GM19452 (cell line): ENCODE data around the gene PGF.

Source experiments
- ATAC-seq: cut with Tn5 transposase; IDR thresholded peaks from one replicate; pipeline ENCODE4 v1.9.1; 2021; ENCODE audit not compliant: unreplicated experiment

PGF gene

DNA sequence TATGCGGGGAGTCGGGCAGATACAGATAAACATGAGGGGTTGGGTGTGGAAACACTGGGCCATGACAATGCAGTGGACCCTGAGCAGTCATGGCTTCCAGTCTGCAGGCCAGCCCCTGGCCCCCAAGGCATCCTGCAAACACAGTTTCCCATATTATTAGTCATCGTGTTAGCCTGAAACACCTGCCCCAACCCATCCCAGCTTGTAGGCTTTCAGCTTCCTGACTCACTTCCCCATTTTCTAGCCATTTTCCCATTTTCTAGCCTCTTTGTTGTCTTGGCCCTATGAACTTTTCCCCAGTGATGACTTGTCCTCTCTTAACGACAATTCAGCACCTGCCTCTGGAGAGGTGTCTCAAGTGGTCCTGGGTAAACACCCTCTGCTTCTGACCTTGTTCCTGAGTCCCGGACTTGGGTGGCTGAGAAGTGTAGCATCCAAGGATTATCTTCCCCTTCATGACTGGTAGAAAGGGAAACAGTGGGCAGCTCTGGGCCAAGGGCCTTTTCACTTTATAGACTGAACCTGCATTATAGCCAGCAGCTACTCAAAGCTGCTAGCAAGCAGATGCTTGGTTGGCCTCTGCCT, 4.3 kb upstream of the PGF start:
- ATAC-seq: no peak

DNA sequence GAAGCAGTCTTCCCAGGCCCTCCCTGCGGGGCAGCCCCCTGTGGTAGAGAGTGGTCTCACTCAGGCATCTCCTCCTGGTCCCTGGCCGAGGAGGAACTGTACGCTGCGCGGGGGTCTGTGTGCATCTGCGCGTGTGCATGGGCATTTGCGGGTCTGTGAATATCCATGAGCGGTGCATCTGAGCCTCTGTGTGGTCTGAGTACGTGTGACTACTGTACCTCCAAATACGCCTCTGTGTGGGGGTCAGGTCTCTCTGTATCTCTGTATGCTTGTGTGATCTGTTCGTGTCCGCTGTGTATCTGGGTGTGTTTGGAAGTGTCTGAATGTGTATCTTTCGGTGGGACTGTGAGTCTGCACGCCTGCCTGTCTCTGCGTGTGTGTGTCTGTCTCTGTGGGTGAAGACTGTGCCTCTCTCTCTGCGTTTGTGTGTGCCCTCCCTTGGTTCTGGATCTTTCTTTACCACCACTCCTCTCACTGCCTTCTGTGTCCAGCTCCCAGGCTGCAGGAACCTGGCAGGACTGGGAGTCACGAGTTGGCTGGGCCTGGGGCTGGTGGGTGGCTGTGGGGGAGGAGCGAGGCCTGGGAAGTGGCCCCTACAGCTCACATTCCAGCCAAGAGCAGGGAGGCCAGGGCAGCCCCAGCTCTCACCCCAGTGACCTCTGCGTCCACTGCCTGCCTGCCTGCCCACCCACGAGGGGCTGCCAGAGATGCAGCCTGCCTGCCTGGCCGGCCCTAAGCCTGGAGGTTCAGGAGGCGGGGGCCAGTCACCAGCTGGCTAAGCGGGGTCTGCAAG, 1.1 kb upstream of the PGF start:
- ATAC-seq: no peak

DNA sequence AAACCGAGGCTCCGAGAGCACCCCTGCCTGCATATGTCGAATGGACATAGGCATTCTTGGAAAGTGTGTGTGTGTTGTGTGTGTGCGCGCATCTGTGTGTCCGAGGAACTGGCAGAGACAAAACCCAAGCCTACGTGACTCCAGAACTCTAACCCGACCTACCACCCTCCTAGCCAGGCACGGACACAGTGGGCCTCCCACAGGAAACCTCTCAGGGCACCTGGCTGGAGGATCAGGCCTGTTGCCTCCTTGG, 556 bp upstream of the PGF start:
- ATAC-seq: no peak

DNA sequence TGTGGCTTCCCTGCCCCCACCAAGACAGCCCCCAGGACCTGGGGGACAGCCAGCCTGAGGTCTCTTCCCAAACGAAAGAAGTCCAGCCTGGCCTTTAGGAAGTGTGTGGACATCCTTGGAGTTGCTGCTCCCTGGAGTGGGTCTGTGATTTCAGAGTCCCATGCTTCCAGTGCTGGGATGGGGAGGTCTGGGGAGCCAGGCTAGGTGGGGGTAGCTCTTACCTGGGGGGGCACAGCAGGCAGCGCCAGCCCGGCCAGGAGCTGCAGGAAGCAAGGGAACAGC, 509 bp downstream of the PGF start:
- no peak for ATAC-seq

DNA sequence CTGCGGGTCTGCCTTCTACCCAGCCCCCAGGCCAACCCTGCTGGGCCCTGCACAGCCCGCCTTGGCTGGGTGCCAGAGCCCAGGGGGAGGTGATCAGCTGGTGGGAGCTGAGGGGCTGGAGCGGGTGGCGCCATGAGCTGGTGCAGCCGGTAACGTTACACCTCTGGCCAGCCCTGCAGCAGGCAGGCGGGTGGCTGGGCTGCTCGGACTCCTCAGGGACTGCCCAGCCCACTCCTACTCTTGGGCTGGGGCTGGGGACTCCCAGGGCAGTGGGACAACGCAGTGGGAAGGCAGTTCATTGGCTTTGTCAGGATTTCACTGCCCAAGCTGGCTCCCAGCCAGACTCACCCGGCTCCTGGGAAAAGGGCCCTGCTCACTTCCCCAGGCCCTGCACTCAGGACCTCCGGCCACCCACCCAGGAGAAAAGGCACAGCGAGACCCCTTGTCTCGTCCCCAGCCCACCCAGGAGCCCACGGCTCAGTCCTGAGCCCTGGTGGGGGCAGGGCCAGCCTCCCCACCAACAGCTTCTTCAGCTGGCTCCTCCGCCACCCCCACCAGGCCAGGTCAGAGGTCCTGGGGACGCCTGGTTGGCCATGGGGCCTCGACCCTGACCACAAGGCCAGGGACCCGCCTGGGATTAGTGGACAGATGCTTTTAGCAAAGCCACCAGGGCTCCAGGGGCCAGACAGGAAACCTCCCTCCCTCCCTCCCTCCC, 1.0 kb downstream of the PGF start:
- ATAC-seq: no peak

DNA sequence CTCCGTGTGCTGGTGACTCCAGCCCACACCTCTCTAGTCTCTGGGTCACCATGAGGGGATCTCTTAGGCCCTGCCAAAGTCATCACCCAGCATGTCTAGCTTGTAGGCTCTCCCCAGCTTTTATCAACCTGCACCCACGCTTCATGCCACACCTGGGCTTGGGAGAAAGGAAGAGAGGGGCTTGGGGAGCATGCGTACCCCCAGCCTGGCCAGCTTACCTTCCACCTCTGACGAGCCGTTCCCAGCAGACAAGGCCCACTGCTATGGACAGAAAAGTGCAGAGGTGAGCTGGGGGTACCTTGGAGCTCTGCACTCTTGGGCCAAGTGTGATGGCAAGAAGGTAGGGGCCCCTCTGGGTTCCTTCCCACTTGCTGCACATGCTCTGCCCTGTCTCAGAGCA, 1.7 kb downstream of the PGF start:
- no peak for ATAC-seq

DNA sequence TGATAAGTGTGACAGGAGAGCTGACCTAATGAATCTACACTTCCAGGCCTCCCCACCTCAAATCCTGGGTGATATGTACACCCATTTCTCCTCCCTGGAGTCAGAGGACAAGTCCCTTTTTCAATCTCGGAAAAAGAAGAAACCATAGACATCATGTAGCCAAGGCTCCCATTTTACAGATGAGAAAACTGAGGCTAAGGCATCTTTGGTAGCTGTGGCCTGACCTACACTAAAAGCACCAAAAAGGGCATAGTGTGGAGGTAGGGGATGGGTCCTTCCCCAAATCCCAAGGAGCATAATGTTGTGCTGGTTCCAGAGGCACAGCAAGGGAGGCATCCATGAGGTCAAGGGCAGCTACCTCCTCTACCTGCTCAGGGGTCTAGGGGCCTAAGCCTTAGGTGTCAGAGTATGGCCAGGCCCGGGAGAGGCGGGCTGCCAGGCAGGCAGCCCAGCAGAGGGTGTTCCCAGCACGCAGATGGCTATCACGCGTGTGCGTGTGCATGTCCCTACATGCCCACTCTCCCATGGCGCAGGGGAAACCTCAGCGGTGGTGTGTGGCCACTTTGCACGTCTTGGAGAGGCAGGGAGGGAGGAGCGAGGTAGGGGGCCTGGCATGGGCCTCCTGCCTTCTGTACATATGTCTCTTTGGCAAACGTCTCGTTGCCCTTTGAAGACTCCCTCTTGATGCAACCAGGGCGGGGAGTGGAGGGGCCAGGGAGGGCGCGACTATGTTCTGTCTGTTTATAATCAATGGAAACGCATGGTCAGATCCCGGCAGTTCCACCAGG, 2.5 kb downstream of the PGF start:
- no peak for ATAC-seq

DNA sequence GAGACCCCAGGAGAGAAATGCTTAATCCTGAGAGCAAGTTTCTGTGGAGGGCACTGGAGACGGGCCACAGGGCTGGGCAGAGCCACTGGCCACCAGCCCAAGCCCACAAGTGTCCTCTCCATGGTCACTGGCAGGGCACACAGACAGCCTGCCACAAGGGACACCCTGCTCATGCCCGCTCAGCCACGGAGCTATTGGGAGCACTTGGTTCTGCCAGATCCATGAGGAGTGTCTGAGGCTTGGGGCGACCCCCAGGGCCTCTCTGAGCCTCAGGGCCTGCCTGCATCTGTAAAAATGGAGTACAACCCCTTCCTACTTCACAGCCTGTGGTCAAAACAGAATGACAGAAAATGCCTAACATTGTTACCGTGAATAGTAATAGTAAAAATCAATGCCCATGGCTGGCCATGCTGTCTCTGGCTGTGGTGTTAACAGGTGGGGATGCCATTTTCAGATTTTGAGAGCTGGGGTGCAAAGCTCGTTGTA, 3.2 kb downstream of the PGF start:
- no peak for ATAC-seq

DNA sequence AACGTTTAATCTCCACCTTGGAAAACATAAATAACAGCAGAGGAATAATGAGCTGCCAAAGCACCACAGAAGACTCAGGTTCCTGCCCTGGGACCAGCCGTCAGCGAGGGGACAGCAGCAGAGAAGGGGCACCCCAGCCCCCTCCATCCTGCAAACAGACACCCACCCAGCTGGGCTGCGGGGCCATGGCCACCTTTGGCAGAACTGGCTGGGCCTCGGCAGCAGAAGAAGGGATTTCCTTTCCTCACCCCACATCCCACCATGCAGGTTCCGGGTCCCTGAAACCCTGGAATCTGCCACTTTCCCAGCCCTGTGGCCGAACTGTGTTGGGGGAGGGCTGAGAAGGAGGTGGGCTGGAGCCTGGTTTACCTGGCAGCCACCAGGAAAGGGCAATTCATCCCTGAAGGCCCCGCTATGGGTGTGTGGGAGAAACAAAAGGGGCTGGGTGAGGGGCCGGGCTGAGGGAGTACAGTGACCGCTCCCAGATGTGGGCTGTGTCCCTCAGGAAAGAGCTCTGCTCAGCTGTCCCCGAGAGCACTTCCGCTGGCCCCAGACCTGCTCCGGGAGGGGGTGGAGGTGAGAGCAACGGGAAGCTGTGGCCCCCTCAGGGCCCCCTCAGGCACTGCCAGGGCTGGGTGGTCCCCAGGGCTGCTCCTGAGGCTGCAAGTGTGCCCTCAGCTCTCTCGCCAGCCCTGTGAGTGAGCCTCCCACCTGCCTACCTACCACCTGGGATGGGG, 3.8 kb downstream of the PGF start:
- no peak for ATAC-seq

DNA sequence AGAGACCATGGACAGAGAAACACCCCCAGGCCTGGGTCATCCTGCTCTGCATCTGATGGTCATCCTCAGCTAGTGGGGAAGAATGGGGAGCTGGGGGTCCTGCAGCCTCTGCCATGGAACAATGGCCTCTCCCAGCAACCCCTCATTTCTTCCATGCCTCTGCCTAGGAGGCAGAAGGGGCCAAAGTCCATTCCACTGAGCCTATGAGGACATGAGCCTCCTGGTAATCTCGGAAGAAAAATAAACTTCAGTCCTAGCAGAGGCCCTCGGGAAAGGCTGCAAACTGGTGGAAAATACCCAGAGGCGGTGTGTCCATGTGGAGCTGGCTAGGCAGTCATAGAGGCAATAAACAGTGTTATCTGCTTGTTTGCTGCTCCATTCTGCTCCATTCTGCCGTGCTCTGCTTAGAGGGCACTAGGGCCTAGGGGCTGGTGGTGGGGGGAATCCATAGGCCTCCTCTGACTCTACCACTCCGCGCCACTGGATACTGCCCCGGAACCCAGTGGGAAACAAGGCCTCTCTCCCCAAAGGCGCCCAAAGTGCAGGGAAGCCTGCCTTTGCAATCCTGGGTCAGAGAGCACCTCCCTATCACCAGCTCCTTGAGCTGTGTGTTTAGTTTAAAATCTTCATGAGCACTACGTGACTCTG, 4.5 kb downstream of the PGF start:
- ATAC-seq: no peak

DNA sequence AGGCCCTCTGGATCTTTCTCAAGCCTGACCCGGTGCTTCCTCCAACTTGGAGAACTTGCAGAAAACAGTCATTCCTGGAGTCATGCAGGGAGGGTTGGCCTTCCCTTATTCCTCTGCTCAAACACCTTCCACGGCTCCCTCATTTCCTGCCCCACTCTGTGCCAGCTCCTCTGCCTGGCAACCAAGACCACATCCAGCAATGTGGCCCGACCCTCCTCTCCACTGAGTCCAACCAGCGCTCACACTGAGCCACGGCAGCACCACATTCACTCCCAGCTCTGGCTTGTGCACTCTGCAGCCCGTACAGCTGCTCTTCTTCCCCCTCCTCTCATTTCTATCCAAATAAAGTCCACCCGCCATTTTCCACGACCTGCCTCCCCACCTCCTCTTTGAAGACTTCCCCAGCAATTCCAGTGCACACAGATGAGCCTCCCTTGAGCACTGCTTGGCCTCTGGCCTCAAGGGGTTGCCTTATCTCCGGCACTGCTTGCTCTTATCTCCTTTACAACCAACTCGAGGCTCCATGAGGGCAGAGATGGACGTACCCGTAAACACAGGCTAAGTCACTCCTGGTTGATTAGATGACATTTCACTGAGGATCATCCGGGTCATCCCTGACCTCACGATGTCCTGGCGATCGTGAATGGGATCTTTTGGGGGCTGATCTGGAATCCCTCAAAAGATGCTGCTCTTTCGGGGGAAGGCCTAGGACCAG, 5.4 kb downstream of the PGF start:
- ATAC-seq: no peak

DNA sequence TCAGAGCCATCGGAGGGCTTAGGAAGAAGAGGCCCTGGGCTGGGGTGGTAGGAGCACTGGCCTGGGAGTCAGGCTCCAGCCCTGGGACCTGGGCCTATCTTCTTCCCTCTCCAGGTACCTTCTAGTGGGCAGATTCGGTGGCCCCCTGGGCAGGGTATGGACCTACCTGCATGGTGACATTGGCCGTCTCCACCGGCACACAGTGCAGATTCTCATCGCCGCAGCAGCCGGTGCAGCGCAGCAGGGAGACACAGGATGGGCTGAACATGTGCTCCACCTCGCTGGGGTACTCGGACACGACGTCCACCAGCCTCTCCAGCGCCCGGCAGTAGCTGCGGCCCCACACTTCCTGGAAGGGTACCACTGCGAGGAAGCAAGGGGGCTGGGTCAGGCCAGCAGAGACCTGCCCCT, 6.2 kb downstream of the PGF start:
- ATAC-seq: no peak

DNA sequence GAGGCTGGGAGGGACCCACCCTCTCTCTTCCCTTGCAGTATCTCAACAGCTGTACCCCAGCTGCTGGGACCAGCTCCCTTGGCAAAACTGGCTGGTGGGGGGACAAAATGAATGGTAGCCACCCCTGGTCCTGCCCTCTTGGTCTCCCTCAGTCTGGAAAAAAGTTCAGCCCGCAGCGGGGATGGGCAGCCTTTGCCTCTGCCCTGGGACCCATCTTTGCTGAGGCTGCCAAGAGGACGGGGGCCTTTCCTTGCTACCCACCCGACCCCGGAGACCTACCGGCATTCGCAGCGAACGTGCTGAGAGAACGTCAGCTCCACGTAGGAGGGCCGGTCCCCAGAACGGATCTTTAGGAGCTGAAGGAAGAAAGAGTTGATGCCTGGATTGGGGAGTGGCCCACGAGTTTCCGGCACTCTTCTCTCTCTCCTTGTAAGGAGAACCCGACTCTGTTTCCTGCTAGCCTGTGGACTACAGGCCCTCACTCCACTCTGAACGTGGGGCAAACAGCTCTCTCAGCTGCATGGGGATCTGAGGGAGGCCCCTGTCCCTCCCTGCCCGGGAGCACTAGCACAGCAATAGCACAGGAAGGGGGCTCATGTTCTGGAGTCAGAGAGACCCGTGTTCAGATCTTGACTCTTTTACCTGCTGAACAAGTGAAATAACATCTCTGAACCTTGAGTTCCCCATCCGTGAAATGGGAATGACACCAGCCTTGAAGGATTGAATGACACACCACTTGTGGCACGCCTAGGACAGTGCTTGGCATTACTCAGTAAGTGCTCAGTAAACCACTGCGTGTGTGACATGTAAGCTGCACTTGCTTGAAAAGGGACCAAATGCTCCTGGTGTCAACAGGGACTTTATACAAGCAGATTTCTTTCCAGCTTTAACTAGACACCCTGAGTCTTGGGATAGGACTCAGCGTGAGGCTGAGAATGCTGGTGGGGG, 6.9 kb downstream of the PGF start:
- no peak for ATAC-seq

DNA sequence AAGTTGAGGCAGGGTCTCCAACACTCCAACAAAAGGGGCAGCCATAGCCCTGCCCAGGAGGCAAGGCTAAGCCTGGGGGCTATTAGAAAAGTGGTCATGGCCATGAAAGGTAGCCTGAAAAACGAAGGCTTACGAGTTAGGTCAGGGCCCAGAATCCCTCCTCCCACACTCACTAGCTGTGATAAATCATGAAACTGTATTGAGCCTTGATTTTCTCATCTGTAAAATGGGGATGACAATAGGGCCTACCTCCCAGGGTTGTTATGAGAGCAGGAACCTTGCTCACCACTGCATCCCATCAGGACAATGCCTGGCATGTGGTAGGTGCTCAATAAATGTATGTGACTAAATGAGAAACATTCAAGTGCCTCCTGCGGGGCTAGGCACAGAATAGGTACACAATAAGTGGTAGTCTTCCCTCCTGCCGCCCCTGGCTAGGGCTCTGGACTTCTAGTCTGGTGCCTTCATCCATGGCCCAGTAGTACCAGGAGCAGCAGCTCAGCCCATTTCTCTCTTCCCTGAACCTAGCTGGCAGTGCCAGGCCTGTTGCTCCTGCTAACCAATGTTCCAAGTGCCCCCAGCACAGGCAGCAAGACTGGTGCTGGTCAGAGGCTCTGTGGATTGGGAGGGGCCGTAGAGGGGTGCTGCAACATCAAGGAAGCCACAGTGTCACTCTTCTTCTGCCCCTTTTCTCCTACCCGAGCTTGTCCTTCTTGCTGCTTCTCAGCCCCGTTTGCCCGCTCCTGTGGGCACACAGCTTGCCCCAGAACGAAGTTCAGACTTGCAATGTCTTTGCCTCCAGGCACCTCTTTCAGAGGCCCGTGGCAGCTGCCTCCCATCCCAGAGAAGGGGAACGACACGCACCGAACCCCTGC, 7.8 kb downstream of the PGF start:
- no peak for ATAC-seq

DNA sequence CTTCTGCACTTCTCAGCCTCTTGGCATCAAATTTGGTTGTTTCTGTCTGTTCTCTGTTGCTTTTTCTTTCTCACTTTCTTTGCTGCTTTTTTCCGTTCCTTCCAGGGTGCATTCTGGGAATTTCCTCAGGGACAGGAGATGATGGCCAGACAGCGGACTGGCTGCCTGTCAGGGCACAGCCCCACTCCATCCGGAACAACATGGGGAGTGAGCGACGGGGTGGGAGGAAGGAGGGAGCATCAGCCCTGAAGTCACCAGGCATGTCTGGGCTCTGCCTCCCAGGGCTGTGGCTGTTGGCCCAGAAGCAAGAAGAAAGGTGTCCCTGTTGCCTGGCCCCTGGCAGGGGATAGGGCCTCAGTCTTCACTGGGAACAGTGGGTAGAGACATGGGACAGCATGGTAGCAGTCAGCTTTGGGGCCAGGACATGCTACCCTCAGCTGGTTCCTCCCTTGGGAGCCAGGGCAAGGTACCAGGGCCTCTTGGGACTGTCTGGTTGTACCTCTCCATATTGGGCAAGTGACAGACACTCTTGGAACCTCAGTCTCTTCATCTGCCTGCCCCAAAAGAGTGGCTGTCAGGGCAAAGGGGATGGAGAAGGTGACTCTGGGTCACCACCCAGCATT, 8.6 kb downstream of the PGF start:
- ATAC-seq: no peak

DNA sequence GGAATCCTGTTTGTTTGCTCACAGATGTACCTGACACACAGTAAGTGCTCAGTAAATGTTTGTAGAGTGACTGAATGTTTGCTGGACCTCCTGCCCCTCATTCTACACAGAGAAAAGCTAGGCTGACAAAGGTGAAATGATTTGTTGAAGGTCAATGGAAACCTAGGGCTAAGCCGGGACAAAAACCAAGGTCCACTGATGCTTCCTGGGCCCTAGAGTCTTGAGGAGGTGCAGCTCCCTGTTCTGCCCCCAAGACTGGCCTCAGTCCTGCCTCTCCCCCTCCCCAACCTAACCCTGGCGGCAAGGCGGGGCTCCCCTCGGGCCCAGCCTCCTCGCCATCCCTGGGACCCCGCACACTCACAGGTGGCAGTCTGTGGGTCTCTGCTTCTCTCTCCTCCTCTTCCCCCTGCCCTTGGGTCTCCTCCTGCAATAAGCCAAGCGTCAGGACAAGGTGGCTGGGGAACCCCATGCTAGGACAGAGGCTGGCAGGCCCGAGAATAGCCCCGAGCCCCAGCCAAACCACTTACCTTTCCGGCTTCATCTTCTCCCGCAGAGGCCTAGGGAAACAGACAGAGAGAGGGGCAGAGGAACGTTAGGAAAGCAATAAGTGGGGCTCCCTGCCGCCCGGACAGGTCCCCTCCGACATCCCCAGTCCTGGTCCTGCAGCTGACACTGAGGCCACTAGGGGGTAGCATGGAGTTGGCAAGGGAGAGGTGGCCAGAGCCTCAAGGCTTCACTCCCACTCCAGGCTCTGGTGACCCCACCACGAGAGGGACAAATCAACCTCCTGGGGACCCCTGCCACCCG, 9.3 kb downstream of the PGF start:
- no peak for ATAC-seq
